ENCODE data around the gene TUBB6.

DNA sequence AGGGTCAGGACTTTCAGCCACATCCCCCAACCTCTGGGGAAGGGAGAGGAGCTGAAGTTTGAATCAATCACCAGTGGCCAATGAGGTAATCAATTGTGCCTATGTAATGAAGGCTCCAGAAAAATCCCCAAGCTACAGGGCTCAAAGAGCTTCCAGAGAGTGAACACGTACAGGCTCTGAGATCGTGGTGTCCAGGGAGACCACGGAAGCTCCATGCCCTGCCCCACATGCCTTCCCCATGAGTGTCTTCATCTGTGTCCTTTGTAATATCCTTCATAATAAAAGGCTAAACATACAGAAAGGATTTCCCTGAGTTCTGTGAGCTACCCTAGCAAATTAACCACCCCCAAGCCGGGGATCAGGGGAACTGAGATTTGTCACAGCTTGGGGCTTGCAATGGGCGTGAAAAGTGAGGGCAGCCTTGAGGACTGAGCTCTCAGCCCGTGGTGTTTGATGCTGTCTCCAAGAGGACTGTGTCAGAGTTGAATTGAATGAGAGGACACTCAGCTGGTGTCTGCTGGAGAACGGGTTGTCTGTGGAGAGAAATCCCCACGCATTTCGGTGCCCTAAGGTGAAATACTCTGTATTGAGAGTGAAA, 25.5 kb upstream of the TUBB6 start:
- TF ChIP-seq, protein P1, sequence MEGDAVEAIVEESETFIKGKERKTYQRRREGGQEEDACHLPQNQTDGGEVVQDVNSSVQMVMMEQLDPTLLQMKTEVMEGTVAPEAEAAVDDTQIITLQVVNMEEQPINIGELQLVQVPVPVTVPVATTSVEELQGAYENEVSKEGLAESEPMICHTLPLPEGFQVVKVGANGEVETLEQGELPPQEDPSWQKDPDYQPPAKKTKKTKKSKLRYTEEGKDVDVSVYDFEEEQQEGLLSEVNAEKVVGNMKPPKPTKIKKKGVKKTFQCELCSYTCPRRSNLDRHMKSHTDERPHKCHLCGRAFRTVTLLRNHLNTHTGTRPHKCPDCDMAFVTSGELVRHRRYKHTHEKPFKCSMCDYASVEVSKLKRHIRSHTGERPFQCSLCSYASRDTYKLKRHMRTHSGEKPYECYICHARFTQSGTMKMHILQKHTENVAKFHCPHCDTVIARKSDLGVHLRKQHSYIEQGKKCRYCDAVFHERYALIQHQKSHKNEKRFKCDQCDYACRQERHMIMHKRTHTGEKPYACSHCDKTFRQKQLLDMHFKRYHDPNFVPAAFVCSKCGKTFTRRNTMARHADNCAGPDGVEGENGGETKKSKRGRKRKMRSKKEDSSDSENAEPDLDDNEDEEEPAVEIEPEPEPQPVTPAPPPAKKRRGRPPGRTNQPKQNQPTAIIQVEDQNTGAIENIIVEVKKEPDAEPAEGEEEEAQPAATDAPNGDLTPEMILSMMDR (conservative IDR thresholded peaks at IDR 0.05) = no peak
- no peak for TF ChIP-seq EZH2 (IDR thresholded peaks at IDR 0.05; ENCODE audit: low read depth)
